GM18505 (cell line): ENCODE measurements around the gene RMC1.
A peak's percentile ranks its signal among the peaks of the same experiment; 100 is the strongest.
"Not testable (repeated sequence)": the region's sequence is repeated elsewhere in the genome, so short reads cannot be mapped to it uniquely, and the experiment has no call there.

ENCODE experiments used
- ATAC-seq: cut with Tn5 transposase; IDR thresholded peaks from one replicate; pipeline ENCODE4 v1.9.1; 2021; ENCODE audit not compliant: unreplicated experiment
- POLR2A ChIP-seq: IDR thresholded peaks from 4 replicates; pipeline ENCODE4 v1.6.1; 2011; ENCODE audit warnings: borderline replicate concordance; ENCODE audit not compliant: insufficient read depth, insufficient read length; ENCODE audit errors: extremely low read depth

RMC1 gene

GRCh38 chr18:23504720-23505119, 1.4 kb downstream of the RMC1 start:
- ATAC-seq, result peak; percentile 38
- TF ChIP-seq POLR2A, result no peak

GRCh38 chr18:23506393-23506792, 3.1 kb downstream of the RMC1 start:
- no peak for TF ChIP-seq POLR2A
- no peak for ATAC-seq

- not testable (repeated sequence) for ATAC-seq
These were observed 7.6 kb downstream of the RMC1 start for GRCh38 chr18:23510923-23511322.

- ATAC-seq, result not testable (repeated sequence)
These were observed 8.9 kb downstream of the RMC1 start for GRCh38 chr18:23512216-23512615.

- TF ChIP-seq POLR2A, result no peak
- no peak for ATAC-seq
These were observed 9.3 kb downstream of the RMC1 start for GRCh38 chr18:23512641-23513040.

GRCh38 chr18:23515911-23516546, 12.7 kb downstream of the RMC1 start:
- peak; percentile 71 for ATAC-seq

GRCh38 chr18:23519734-23520133, 16.4 kb downstream of the RMC1 start:
- TF ChIP-seq POLR2A, result no peak
- no peak for ATAC-seq

More at GRCh38 chr18:23515911-23516546, 12.7 kb downstream of the RMC1 start:
- TF ChIP-seq POLR2A, result no peak

GRCh38 chr18:23521271-23521670, 18.0 kb downstream of the RMC1 start:
- TF ChIP-seq POLR2A, result no peak

GRCh38 chr18:23521907-23522306, 18.6 kb downstream of the RMC1 start:
- ATAC-seq, result no peak
- TF ChIP-seq POLR2A, result no peak

More at GRCh38 chr18:23521271-23521670, 18.0 kb downstream of the RMC1 start:
- ATAC-seq, result no peak

GRCh38 chr18:23523429-23524212, 20.3 kb downstream of the RMC1 start:
- ATAC-seq, result no peak
- no peak for TF ChIP-seq POLR2A

- no peak for ATAC-seq
- TF ChIP-seq POLR2A, result no peak
These were observed 20.9 kb downstream of the RMC1 start for GRCh38 chr18:23524213-23524707.

GRCh38 chr18:23526501-23527063, 23.3 kb downstream of the RMC1 start:
- no peak for ATAC-seq
- no peak for TF ChIP-seq POLR2A

- TF ChIP-seq POLR2A, result no peak
These were observed 25.5 kb downstream of the RMC1 start for GRCh38 chr18:23528580-23529472.

More at GRCh38 chr18:23528580-23529472, 25.5 kb downstream of the RMC1 start:
- ATAC-seq, result no peak
